Natural killer cell (primary cell): ENCODE data around the gene FYN. TPM values are rescaled to one million over a fixed set of nuclear protein-coding genes. Genes with fewer than 3 reads are reported as not detected.
A peak's percentile ranks its signal among the peaks of the same experiment; 100 is the strongest.

ENCODE experiments used
- ATAC-seq, 3 donors: fragments of 150-1000 bp in 2 of 3; fragments of 200-7000 bp in 1 of 3; cut with Tn5 transposase; 1 replicate in 1 of 3; 2 replicates in 2 of 3; pipeline ENCODE4 v1.10.0; 2021; ENCODE audit warnings: mild to moderate bottlenecking in 2 of 3, moderate library complexity in 2 of 3
- DNase-seq, 2 donors: peaks; one replicate each; pipeline versions ENCODE4 v3.0.0 to v3.0.0-alpha.2; 2013 to 2021; ENCODE audit warnings: mixed read lengths in 1 of 2
- H3K27ac ChIP-seq: one replicate; pipeline ENCODE4 v1.5.1; 2013; ENCODE audit warnings: mild to moderate bottlenecking, low read length
- H3K27me3 ChIP-seq: one replicate; pipeline ENCODE4 v1.6.1; 2013; ENCODE audit warnings: low read length; ENCODE audit not compliant: control insufficient read depth, insufficient read depth
- H3K36me3 ChIP-seq: one replicate; pipeline ENCODE4 v1.6.1; 2013; ENCODE audit warnings: low read length; ENCODE audit not compliant: control insufficient read depth, insufficient read depth
- H3K4me1 ChIP-seq: one replicate; pipeline ENCODE4 v1.6.1; 2013; ENCODE audit warnings: low read length; ENCODE audit not compliant: control insufficient read depth, insufficient read depth
- H3K4me3 ChIP-seq: one replicate; pipeline ENCODE4 v1.5.1; 2013; ENCODE audit warnings: low read length
- H3K9me3 ChIP-seq: one replicate; pipeline ENCODE4 v1.6.1; 2013; ENCODE audit warnings: low read length; ENCODE audit not compliant: control insufficient read depth, insufficient read depth
- H3K27ac Mint-ChIP-seq, 2 donors: one replicate each; pipeline ENCODE4 v1.8.0; 2022; ENCODE audit warnings: mild to moderate bottlenecking in 2 of 2, mixed read lengths in 2 of 2, moderate library complexity in 1 of 2
- H3K27me3 Mint-ChIP-seq, 2 donors: one replicate each; pipeline ENCODE4 v1.8.0; 2022; ENCODE audit warnings: low read depth in 2 of 2, mixed read lengths in 2 of 2
- H3K36me3 Mint-ChIP-seq: one replicate; pipeline ENCODE4 v1.8.0; 2022; ENCODE audit warnings: mixed read lengths
- H3K4me1 Mint-ChIP-seq, 2 donors: one replicate each; pipeline ENCODE4 v1.8.0; 2022; ENCODE audit warnings: mixed read lengths in 2 of 2
- H3K4me3 Mint-ChIP-seq: one replicate; pipeline ENCODE4 v1.8.0; 2022; ENCODE audit warnings: mild to moderate bottlenecking, moderate library complexity, mixed read lengths
- H3K9me3 Mint-ChIP-seq, 2 donors: one replicate each; pipeline ENCODE4 v1.8.0; 2022; ENCODE audit warnings: mixed read lengths in 2 of 2
- WGBS: methylation state at CpG from one replicate; pipeline ENCODE4 v1.1.7; 2013; ENCODE audit warnings: missing lambda C conversion rate; ENCODE audit not compliant: insufficient coverage; 5-methylcytosine and 5-hydroxymethylcytosine counted together
- intact Hi-C: fragments of 100-400 bp; cut with micrococcal nuclease; formaldehyde crosslinking; loops from one replicate; pipeline ENCODE4 v1.14.2; 2022
- total RNA-seq, 4 donors: library from RNA; stranded (reverse); fragments of 120-200 nt in 1 of 4; gene quantifications; one replicate each; pipeline versions ENCODE4 v1.2.3 to v1.2.4, GENCODE V29; 2013 to 2022
- TF ChIP-seq, protein P1 (sequence below): fragments of 200-600 bp; IDR thresholded peaks from one replicate; pipeline ENCODE4 v1.8.0; 2022; ENCODE audit warnings: antibody characterized with exemption

Gene FYN
- total RNA-seq, 3 donors from 2014 or later (not counting 1 experiment from before 2014, with no cell fraction given): 616 to 757 (median 713) TPM

DNA sequence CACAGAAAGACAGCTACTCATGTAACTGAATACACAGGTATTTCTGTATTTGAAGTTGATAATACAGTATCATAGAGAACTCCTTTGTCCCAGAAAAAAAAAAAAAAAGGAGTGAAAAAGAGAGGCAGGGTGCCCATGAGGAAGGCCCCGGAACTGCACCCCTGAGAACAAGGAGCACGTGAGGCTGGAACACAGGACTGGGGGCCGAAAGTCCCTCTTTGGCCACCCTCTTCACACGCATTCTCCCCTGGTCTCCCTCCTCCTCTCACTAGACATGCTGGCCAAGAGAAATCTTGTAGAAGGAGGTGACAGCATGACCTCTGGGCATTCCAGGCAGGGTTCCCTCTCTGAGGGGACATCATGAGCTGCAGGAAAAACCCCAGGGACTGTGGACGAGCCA is 204.8 kb downstream of the FYN start:
- H3K4me1 ChIP-seq: no peaks in the 10 kb centered on the region
- no peak overlapping the region for H3K4me3 ChIP-seq
- Mint-ChIP-seq H3K27me3 (no peaks in the 10 kb centered on the region), H3K27ac (peak overlapping the region; percentile 22 to 68), H3K36me3 (peaks cover 19% of the 10 kb centered on the region), H3K4me1 (peaks cover 24 to 47% of the 10 kb centered on the region in 2 donors), H3K4me3 (no peak overlapping the region), H3K9me3 (no peaks in the 10 kb centered on the region)
- ATAC-seq (peak in 1 of 3 donors; percentile 27), DNase-seq (no peak)
- intact Hi-C loops: no loop called here
- H3K36me3 ChIP-seq: peaks cover 91% of the 10 kb centered on the region
- H3K9me3 ChIP-seq: no peaks in the 10 kb centered on the region
- no peak overlapping the region for H3K27ac ChIP-seq
- TF ChIP-seq, protein P1, sequence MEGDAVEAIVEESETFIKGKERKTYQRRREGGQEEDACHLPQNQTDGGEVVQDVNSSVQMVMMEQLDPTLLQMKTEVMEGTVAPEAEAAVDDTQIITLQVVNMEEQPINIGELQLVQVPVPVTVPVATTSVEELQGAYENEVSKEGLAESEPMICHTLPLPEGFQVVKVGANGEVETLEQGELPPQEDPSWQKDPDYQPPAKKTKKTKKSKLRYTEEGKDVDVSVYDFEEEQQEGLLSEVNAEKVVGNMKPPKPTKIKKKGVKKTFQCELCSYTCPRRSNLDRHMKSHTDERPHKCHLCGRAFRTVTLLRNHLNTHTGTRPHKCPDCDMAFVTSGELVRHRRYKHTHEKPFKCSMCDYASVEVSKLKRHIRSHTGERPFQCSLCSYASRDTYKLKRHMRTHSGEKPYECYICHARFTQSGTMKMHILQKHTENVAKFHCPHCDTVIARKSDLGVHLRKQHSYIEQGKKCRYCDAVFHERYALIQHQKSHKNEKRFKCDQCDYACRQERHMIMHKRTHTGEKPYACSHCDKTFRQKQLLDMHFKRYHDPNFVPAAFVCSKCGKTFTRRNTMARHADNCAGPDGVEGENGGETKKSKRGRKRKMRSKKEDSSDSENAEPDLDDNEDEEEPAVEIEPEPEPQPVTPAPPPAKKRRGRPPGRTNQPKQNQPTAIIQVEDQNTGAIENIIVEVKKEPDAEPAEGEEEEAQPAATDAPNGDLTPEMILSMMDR: peak; percentile 12
- WGBS: 98% methylated on average over 4 of the region's 5 CpGs
- no peaks in the 10 kb centered on the region for H3K27me3 ChIP-seq

DNA sequence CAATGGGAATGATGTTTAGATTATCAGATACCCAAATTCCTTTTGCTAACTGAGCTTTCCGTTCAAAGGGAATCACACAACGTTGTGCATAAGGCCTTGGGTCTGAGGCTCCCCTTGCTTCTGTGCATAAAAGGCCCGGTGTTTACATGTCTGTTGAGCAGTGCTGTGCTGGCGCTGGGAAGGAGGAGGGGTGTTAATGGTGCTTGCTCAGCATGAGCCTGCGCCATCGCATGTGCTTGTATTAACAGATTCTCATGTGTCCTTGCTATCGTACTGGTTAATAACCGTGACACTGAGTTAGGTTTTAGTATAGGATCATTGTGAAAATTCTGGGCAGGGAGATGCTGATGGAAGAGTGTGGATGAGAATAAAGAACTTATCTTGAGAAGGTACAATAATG is 205.3 kb downstream of the FYN start:
- H3K4me3 Mint-ChIP-seq: no peak overlapping the region
- intact Hi-C loops: no loop called here
- no peaks in the 10 kb centered on the region for H3K27me3 Mint-ChIP-seq
- H3K4me1 Mint-ChIP-seq: peaks cover 29 to 48% of the 10 kb centered on the region in 2 donors
- H3K9me3 ChIP-seq: no peaks in the 10 kb centered on the region
- no peaks in the 10 kb centered on the region for H3K4me1 ChIP-seq
- H3K27me3 ChIP-seq: no peaks in the 10 kb centered on the region
- H3K36me3 ChIP-seq: peaks cover 91% of the 10 kb centered on the region
- H3K9me3 Mint-ChIP-seq: no peaks in the 10 kb centered on the region
- H3K4me3 ChIP-seq: no peak overlapping the region
- peaks cover 14% of the 10 kb centered on the region for H3K36me3 Mint-ChIP-seq
- peak overlapping the region; percentile 22 to 68 for H3K27ac Mint-ChIP-seq
- 97% methylated on average over 8 of the region's 8 CpGs for WGBS
- ATAC-seq (no peak), DNase-seq (no peak)
- TF ChIP-seq, protein P1: no peak
- no peak overlapping the region for H3K27ac ChIP-seq

DNA sequence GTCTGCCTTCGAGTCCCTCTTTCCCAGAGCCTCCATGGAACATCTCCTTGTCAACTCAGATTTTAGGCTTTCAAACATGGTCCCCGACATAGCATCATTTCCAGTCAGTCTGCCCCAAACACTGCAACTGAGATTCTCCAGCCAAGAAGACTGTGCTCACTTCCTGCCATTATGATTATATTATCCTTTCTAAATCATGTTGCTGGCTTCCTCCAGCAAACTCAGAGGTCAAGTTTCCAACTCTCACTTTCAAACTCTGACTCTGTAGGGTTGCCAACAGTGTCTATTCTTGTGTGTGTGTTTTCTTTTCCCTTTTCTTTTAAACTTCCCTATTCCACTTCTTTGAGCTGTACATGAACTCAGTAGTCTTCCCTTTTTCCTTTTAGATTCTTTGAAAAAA is 206.4 kb downstream of the FYN start:
- peaks cover 31 to 50% of the 10 kb centered on the region in 2 donors for H3K4me1 Mint-ChIP-seq
- H3K4me3 Mint-ChIP-seq: no peak overlapping the region
- intact Hi-C loops: no loop called here
- Histone ChIP-seq H3K27ac (no peak overlapping the region), H3K4me1 (no peaks in the 10 kb centered on the region), H3K27me3 (no peaks in the 10 kb centered on the region), H3K4me3 (no peak overlapping the region), H3K9me3 (no peaks in the 10 kb centered on the region), H3K36me3 (peaks cover 90% of the 10 kb centered on the region)
- WGBS: 100% methylated on average over 2 of the region's 2 CpGs
- H3K27me3 Mint-ChIP-seq: no peaks in the 10 kb centered on the region
- DNase-seq (no peak), ATAC-seq (no peak)
- peaks cover 9% of the 10 kb centered on the region for H3K36me3 Mint-ChIP-seq
- TF ChIP-seq, protein P1: no peak
- no peaks in the 10 kb centered on the region for H3K9me3 Mint-ChIP-seq
- H3K27ac Mint-ChIP-seq: peak overlapping the region; percentile 22 to 68

DNA sequence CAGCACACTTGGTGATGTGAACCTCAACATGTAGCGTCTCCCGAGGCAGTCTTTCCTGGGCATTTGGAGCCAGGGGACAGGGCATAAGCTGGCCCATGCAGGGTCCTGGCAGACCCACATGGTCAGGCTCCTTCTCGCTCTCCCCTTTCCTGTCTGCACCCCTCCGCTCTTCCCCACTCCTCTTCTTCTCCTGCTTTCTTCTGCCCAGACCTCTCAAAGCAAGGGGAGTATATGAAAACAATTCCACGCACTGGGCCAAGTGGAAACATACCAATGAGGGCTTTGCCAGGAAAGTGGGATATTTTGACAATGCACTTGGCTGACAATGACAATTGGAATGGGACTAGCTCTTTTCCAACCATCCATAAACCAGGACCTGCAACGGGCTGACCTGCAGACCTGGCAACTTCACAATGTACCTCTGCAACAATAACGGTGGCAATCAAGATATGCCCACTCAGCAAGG is 208.7 kb downstream of the FYN start:
- H3K27ac ChIP-seq: no peak overlapping the region
- no peak overlapping the region for H3K4me3 ChIP-seq
- DNase-seq (no peak), ATAC-seq (no peak)
- no peaks in the 10 kb centered on the region for H3K9me3 ChIP-seq
- TF ChIP-seq, protein P1: no peak
- no peaks in the 10 kb centered on the region for H3K27me3 Mint-ChIP-seq
- peaks cover 89% of the 10 kb centered on the region for H3K36me3 ChIP-seq
- peaks cover 31 to 44% of the 10 kb centered on the region in 2 donors for H3K4me1 Mint-ChIP-seq
- WGBS: 97% methylated on average over 5 of the region's 7 CpGs
- intact Hi-C loops: no loop called here
- no peaks in the 10 kb centered on the region for H3K27me3 ChIP-seq
- no peaks in the 10 kb centered on the region for H3K4me1 ChIP-seq
- H3K9me3 Mint-ChIP-seq: no peaks in the 10 kb centered on the region
- H3K27ac Mint-ChIP-seq: peak overlapping the region; percentile 70 to 82
- H3K36me3 Mint-ChIP-seq: peaks cover 9% of the 10 kb centered on the region
- no peak overlapping the region for H3K4me3 Mint-ChIP-seq
